GM19099 (cell line): ENCODE measurements around the gene PTPRT.

Experiments used
- POLR2A ChIP-seq: IDR thresholded peaks from 3 replicates; pipeline ENCODE4 v1.6.1; 2011; ENCODE audit warnings: low read depth; ENCODE audit not compliant: insufficient read length; ENCODE audit errors: extremely low read depth

PTPRT gene

DNA sequence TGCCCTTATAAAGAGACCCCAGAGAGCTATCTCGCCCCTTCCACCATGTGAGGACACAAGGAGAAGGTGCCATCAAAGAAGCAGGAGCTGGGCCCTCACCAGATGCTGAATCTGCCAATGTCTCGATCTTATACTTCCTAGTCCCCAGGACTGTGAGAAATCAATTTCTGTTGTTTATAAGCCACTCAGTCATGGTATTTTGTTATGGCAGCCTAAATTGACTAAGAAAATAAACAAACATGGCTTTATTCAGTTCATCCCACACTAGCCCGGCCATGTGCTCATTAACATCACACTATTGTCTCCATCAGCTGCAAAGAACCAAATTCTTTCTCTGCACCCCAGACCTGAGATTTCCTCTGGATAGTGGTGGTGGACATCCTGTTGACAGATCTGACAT is 302.4 kb downstream of the PTPRT start:
- no peak for TF ChIP-seq POLR2A

DNA sequence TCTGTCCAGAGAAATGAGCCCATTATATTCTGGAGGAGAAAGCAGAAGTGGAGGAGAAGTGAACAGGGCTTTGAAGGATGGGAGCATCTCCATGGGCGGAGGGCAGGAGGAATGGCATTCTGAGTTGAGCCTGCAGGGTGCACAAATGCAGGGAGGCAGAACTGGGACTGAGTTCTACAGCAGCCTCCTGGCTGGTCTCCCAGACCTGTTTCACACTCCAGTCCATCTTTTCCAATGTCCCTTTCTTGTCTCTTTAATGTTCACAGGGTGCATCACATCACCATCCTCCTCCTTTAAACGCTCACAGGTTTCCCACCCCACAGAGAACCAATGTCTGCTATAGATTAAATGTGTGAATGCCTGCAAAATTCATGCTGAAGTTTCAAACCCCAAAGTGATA is 302.9 kb downstream of the PTPRT start:
- TF ChIP-seq POLR2A: no peak

DNA sequence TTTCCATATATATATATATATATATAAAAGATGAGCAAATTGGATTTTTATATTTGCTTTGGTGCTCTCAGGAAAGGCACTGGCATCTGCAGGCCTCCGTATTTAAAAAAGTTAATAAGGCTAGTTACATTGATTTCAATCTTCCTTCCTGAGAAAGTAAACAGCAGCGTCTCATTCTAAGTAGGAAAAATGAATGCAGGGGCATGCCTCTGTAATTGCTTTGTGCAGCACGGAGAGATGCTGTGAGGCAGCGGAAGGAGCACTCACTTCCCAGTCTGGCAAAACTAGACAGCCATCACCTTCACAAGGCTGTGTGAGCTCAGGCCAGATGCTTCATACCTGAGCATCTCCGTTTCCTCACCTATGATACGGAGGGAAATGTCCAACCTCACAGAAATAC is 303.7 kb downstream of the PTPRT start:
- no peak for TF ChIP-seq POLR2A

DNA sequence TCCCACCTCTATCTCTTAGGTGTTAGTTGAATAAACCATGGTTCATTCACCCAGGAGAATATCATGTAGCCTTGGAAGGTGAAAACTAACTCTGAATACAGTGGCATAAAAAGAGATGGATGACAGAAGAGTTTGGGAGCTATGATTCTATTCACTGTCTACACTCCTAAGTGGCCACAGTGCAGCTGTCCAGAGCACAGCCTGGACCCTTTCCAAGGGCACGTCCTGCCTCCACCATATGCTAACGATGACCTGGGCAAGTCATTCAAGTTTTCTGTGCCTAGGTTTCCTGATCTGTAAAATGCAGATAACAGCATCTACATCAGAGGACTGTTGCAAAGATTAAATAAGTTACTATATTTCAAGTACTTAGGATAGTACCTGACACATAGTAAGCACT is 314.1 kb downstream of the PTPRT start:
- no peak for TF ChIP-seq POLR2A

DNA sequence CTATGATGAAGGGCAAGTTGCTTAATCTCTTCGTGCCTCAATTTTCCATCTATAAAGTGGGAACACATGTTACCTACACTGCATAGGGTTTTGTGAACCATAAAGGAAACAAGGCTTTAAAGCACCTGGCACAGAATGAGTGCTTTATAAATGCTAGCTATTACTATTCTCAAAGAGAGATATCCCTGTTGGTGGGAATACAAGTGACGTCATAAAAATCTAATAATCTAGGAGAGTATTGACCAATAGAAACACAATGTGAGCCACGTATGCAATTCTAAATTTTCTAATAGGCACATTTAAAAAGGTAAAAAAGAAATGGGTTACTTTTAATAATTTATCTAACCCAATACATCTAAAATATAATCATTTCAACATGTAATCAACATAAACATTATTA is 316.4 kb downstream of the PTPRT start:
- no peak for TF ChIP-seq POLR2A

DNA sequence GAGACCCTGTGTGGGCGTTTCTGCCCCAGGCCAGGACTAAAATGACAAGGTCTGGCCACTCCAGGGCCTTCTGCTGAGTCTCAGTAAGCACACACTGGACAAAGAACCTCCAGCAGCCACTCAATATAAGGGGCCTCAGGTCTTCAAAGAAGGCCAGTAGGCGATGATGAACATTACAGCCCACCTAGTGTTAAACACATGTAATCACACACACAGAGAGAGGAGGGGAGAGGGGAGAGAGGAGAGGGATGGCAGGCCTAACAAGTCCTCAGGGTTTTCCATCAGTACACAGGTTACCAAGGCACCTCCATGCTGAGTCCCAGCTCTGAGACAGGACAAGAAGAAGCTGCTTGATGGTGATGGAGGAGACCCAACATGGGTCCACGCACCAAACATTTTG is 325.6 kb downstream of the PTPRT start:
- no peak for TF ChIP-seq POLR2A

DNA sequence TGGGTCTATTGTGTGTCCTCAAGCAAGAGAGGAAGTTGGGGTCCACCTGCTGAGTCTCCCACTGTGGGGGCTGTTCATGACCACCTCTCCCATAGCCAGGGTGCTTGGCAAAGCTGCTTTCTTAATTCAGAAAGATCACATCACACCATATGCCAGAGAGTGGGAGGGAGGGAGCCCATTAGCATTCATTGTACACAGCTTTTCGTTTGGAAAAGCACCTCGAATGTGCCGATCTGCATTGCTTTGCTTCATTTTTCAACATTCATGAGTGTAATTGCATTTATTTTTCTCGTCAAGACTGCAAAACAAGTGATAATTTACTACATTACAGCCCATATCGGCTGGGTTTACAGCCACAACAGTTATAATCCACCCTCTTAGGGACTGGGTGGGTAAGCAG is 327.3 kb downstream of the PTPRT start:
- no peak for TF ChIP-seq POLR2A

DNA sequence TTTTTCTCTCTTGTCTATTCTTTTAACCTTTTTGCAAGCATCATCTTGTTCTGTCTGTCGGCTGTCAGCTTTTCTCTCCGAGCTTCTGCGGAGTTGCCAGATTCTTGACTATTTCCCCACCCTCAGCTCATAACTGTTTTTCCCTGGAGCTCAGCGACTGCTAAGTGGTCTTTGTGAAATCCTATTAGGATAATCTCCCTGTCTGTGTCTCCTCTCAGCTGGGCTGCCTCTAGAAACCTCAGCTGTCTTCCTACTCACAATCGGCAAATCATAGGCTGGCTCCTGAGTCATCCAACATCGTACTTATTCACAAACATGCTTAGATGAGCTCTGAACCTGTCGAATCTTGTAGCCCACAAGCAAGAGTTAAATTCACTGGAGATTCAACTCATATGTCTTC is 332.3 kb downstream of the PTPRT start:
- TF ChIP-seq POLR2A: no peak

DNA sequence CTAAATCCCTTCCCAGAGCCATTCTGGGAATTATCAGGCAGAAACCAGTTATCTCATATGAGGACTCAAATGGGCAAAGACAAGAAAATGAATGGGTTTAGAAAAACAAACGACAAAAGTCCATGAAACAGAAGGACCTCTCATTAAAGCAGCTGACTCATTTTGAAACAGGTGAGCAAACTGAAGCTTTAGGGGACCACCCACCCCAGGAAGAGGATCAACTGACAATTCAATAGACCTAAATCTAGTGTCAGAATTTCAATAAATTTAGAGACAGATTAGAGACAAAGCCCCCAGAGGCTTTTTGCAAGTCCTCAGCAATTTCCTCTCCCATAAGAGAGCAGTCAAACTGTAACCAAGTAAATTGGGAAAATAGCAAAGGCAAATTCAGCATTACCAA is 333.8 kb downstream of the PTPRT start:
- no peak for TF ChIP-seq POLR2A

DNA sequence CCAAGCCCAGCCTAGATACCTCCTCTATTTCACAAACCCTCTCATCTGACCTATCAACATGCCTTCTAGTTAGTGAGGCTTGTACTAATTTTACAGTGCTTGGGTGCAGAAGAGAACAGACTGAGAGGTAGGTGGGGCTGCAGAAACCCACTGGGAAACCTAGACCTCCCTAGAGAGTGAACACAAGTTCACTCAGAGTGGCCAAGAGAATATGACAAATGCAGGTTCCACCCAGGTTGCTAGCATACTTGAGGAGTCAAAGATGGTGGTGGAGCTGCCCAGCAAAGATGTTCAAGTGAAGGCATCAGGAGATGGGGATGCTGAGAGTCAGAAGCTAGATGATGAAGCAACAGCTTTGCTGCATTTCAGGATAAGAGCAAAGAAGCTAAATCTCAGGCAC is 337.0 kb downstream of the PTPRT start:
- no peak for TF ChIP-seq POLR2A

DNA sequence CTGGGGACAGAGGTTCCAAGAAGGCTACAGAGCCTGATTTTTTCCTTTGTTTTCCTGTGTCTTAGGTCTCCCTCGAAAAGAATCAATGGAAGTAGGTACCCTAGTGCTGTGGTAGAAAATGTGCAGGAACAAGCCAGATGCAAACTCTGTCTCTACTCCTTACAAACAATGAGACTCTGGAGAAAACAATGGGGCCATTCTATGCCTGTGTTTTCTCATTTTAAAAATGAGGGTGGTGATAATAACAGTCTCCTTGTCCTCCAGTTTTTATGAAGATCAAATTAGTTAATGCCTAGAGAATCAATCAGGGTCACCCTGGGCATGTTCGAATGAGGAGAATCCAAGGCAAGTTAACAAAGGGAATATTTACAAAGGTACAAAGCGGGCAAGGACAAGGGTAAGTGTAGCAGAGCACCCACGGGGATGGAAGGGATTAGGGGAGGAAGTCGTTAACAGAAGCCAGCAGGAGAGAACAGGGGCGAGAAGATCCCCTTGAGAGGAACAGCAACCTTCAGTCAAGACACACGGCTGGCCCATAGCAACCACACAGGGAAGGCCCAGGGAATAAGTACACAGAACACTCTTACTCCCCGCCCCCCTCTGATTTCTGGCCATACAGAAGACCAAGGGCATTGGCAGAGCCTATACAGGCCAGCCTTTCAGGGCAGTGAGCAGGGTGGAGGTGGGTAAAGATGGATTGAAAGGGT is 342.8 kb downstream of the PTPRT start:
- no peak for TF ChIP-seq POLR2A

DNA sequence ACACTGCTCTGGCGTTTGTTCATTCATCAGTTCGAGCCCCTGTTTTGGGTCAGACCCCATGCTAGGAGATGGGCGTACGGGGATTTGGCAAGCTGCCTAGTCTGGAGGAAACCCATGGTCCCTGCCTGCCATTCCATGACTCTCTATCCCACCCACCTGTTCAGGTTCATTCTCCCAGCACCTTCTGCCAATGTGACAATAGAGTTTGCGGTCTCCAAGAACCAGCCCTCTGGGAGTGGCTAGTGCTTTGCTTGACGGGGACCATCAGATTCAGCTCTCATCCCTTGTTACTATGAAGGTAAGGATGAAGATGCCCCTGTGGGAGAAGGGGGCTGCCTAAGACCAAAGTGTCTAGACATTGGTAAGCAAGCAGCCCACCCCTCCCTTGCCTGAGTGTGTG is 345.0 kb downstream of the PTPRT start:
- no peak for TF ChIP-seq POLR2A

DNA sequence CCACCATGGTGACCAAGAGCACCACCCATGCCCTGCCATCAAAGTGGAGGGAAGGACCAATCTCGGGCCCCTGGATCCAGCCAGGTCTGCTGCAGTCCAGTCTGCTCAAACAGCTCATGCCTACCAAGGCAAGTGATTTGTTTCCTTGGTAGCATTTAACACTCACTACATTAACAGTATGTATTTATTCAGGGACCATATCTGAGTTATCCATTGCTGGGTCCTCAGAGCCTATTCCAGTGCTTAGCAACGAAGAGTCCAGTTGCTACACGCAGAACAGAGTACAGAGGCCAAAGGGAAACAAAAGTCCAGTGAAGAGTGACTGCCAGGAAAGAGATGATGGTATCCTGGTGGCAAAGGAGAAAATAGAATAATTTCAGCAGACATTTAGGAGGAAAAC is 352.2 kb downstream of the PTPRT start:
- TF ChIP-seq POLR2A: no peak

DNA sequence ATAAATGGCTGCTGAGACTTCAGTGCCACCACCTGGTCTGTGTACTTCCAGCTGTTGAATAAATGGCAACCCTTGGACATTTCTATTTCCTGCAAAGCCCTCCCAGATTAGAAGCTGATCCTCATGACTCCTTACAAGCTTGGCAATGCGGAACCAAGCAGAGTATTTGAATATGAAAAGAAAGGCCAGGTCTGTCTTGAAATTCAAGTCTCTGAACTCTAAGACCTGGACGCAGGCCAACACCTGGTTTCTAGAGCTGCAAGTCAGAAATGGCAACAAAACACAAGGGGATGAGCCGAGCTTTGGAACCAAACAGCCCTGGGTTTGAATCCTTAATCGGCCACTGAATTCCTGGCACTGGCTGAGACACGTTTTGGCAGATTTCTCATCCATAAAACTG is 353.4 kb downstream of the PTPRT start:
- no peak for TF ChIP-seq POLR2A

DNA sequence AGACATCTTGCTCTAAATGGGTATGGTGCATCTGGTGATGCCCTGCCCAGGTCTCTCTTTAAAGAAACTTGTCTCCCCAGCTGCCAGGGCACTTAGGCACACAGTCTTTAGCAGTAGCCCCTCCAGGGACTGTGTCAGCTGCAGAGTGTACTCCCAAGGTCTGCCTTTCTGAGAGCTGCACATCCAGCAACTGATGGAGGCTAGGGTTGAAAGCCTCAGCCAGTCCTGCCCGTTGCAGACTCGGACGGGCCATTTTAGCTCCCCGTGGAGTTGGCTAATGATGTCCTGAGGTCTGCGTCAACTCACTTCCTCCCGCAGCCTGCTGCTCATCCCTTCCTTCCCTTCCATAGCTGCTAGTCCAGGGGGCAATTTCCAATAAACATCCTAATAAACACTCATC is 381.8 kb downstream of the PTPRT start:
- TF ChIP-seq POLR2A: no peak

DNA sequence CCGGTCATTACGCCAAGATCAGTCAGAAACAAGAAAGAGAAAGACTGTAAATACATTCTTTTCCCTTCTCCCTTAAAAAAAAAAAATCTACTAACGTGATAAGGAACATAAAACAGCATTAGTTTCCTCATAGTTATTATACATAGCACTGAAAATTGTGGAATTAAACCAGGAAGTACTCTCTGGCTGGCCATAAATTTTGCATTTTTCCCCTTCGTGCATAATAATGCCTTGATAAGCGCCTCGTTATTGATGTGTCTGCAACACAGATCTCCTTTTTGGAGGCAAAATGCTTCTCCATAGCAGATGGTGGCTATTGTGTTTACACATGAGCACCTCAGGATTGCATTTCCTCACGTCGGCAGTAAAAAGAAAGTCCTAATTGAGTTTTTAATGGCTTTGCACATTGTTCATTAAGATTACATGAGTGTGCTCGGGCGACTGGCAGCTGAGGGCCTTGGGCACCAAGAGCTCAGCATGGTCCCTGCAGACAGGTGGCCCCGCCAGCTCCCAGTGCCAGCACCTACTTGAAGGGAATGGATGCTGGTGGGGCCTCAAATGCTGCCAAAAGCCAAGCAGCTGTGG is 394.5 kb downstream of the PTPRT start:
- no peak for TF ChIP-seq POLR2A

DNA sequence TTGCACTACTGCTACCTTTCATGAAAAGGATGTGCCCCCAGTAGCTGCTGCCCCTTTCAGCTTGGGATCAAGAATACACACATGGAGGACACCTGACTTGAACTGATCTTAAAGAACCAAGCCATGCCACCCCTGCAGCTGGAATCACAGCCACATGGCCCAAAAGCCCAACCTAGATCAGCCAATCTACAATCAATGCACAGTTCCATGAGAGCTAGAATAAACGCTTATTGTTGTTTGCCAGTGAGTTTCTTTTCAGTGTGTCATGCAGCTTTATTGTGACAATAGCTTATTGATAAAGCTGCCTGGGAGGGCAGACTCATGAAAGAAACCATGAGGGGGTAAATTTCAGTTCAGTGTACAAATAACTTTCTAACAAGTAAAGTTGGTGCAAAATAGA is 397.7 kb downstream of the PTPRT start:
- TF ChIP-seq POLR2A: no peak
